Muscle layer of duodenum (tissue), 2 donors: ENCODE data around the gene STYX.

Source experiments
- H3K27ac ChIP-seq: one replicate; pipeline ENCODE4 v1.7.0; 2013; ENCODE audit warnings: mild to moderate bottlenecking, low read length
- H3K27me3 ChIP-seq: one replicate; pipeline ENCODE4 v1.7.0; 2013; ENCODE audit warnings: low read depth, mild to moderate bottlenecking, control low read depth, low read length
- H3K36me3 ChIP-seq, 2 donors: one replicate each; pipeline ENCODE4 v1.7.0; 2013; ENCODE audit warnings: low read length in 2 of 2, control low read depth in 1 of 2, mild to moderate bottlenecking in 1 of 2; ENCODE audit not compliant: insufficient read depth in 2 of 2, control insufficient read depth in 1 of 2
- H3K4me1 ChIP-seq, 2 donors: one replicate each; pipeline ENCODE4 v1.7.0; 2013; ENCODE audit warnings: low read length in 2 of 2, mild to moderate bottlenecking in 2 of 2, control low read depth in 1 of 2, moderate library complexity in 1 of 2; ENCODE audit not compliant: insufficient read depth in 2 of 2, control insufficient read depth in 1 of 2
- H3K4me3 ChIP-seq, 2 donors: one replicate each; pipeline ENCODE4 v1.7.0; 2013; ENCODE audit warnings: low read length in 2 of 2, low read depth in 1 of 2, mild to moderate bottlenecking in 1 of 2
- H3K9me3 ChIP-seq, 2 donors: one replicate each; pipeline ENCODE4 v1.7.0; 2013; ENCODE audit warnings: low read length in 2 of 2, control low read depth in 1 of 2, mild to moderate bottlenecking in 1 of 2; ENCODE audit not compliant: control insufficient read depth in 1 of 2
- donor health status: healthy.

The STYX gene

DNA sequence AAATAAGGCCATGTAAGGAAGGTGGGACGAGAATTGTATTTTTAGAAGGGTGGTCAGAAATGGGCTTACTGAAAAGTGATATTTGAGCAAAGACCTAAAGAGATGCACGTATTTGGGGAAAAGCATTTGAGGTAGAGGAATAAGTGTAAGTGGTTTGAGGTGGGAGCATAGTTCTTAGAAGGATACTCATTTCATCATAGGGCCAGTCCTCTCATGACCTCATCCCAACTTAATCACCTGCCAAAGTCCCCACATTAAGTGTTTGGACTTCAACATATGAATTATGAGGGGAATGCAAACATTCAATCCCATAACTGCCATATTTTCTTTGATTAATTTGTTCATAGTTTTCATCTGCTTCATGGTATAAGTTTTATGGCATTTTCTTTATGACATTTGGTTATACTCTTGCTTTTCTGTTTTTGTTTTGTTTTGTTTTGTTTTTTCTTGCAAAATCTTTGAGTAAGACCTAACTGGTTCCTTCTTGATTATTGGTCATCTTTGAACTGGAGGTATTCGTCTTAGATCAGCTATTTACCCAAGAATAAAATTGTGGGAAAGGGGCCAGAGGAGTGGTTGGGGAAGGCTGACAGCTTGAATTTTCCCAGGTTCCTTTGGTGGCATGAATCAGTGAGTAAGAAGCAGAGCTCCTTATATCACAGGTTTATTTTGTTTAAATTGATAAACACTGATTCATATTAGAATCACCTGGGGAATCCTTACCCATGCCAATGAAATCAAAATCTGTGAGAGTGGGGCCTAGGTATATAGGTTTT, 37.3 kb downstream of the STYX start:
- no peaks in the 10 kb centered on the region for H3K27me3 ChIP-seq
- no peak overlapping the region for H3K27ac ChIP-seq
- H3K4me3 ChIP-seq, result no peak overlapping the region
- no peaks in the 10 kb centered on the region for H3K9me3 ChIP-seq
- peaks cover 9 to 26% of the 10 kb centered on the region in 2 donors for H3K36me3 ChIP-seq
- no peaks in the 10 kb centered on the region for H3K4me1 ChIP-seq

- H3K36me3 ChIP-seq, result peaks cover 21 to 33% of the 10 kb centered on the region in 2 donors
Measured at GRCh38 chr14:52769887-52770286, 39.9 kb downstream of the STYX start.

DNA sequence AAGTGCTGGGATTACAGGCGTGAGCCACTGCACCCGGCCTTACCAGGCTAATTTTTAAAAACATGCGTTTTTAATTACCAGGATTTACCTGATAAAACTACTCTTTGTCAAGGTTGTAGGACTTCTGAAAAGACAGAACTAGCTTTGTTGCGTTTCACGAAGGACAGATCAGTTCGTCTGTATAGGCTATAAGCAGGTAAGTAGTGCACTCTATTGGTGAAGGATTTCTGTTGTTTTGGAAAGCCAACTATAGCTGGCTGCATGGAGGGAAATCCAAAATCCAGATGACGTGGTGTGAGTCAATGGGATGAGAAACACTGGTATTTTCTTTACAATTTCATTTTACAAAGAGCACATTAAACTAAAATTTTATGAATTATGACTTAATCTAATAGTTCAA, 46.9 kb downstream of the STYX start:
- Histone ChIP-seq H3K27ac (no peak overlapping the region), H3K4me3 (no peak overlapping the region), H3K9me3 (no peaks in the 10 kb centered on the region), H3K4me1 (no peaks in the 10 kb centered on the region), H3K27me3 (no peaks in the 10 kb centered on the region), H3K36me3 (peaks cover 27 to 29% of the 10 kb centered on the region in 2 donors)

More at GRCh38 chr14:52769887-52770286, 39.9 kb downstream of the STYX start:
- Histone ChIP-seq H3K4me1 (no peaks in the 10 kb centered on the region), H3K9me3 (no peaks in the 10 kb centered on the region), H3K27me3 (no peaks in the 10 kb centered on the region), H3K4me3 (no peak overlapping the region), H3K27ac (no peak overlapping the region)

DNA sequence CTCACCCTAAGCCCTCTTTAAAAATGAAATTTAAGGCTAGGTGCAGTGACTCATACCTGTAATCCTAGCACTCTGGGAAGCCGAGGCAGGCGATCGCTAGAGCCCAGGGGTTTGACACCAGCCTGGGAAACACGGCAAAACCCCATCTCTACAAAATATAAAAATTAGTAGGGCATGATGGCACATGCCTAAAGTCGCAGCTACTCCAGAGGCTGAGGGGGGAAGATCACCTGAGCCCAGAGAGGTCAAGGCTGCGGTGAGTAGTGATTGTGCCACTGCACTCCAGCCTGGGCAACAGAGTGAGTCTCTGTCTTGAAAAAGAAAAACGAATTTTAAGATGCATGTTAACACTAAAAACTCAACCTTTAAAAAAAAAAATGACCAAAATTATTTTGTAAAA, 48.7 kb downstream of the STYX start:
- no peak overlapping the region for H3K4me3 ChIP-seq
- no peaks in the 10 kb centered on the region for H3K9me3 ChIP-seq
- peaks cover 19 to 29% of the 10 kb centered on the region in 2 donors for H3K36me3 ChIP-seq
- H3K27ac ChIP-seq, result no peak overlapping the region
- no peaks in the 10 kb centered on the region for H3K4me1 ChIP-seq
- H3K27me3 ChIP-seq, result no peaks in the 10 kb centered on the region

GRCh38 chr14:52780893-52781292, 50.9 kb downstream of the STYX start:
- Histone ChIP-seq H3K27me3 (no peaks in the 10 kb centered on the region), H3K36me3 (peaks cover 10 to 13% of the 10 kb centered on the region in 2 donors), H3K27ac (no peak overlapping the region), H3K9me3 (no peaks in the 10 kb centered on the region), H3K4me1 (no peaks in the 10 kb centered on the region), H3K4me3 (no peak overlapping the region)

DNA sequence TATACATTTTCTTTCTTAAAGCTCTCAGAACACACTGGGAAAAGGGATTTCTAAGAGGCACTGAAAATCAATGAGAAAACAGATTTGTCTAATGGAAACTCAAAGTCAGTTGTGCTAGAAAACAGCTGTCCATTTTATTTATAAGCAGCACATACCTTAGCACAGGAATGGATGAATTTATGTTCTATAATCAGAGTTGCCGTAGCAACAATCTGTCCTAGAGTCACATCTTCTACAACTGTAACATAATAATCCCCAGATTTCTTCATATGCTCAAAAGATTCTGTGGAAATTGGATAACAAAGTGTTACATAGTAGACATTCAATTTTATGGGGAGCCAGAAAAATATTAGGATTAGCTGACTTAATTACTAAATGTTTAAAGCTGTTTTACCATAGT, 51.7 kb downstream of the STYX start:
- Histone ChIP-seq H3K27me3 (no peaks in the 10 kb centered on the region), H3K4me1 (no peaks in the 10 kb centered on the region), H3K36me3 (peaks cover 7 to 10% of the 10 kb centered on the region in 2 donors), H3K4me3 (no peak overlapping the region), H3K9me3 (no peaks in the 10 kb centered on the region), H3K27ac (no peak overlapping the region)

DNA sequence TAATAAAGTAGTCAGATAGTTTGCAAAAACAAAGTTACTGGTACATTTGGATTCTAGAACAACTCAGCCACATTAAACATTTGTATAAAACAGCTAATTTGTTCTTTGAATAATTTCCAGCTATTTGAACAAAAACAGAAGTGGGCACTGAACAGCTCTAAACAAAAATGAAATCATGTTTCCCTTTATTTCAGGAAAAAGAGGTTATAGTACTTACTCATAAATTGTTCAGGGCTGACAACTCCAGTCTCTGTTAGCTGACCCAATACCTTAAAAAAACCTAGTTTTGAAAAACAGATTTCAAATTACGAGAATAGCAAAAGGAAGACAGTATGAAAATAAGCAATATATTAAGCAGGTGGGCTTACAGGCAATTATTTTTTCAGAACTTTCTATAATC, 53.2 kb downstream of the STYX start:
- no peak overlapping the region for H3K4me3 ChIP-seq
- H3K36me3 ChIP-seq, result peaks cover 3 to 5% of the 10 kb centered on the region in 2 donors
- no peak overlapping the region for H3K27ac ChIP-seq
- no peaks in the 10 kb centered on the region for H3K27me3 ChIP-seq
- H3K9me3 ChIP-seq, result no peaks in the 10 kb centered on the region
- no peaks in the 10 kb centered on the region for H3K4me1 ChIP-seq

DNA sequence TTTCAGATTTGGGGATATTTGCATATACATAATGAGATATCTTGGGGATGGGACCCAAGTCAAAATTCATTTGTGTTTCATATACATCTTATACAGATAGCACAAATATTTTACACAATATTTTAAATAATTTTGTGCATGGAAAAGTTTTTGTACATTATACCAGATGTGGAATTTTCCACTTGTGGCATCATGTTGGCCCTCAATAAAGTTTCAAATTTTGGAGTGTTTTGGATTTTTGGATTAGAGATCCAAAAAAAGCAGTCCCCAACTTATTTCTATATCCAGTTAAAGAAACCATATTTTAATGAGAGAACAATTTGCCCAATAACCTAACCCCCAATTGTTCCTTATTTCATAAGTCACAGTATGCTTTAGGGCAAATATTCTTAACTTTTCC, 56.9 kb downstream of the STYX start:
- Histone ChIP-seq H3K27ac (no peak overlapping the region), H3K27me3 (no peaks in the 10 kb centered on the region), H3K4me1 (peaks cover 9 to 15% of the 10 kb centered on the region in 2 donors), H3K36me3 (no peaks in the 10 kb centered on the region), H3K4me3 (no peak overlapping the region), H3K9me3 (no peaks in the 10 kb centered on the region)

DNA sequence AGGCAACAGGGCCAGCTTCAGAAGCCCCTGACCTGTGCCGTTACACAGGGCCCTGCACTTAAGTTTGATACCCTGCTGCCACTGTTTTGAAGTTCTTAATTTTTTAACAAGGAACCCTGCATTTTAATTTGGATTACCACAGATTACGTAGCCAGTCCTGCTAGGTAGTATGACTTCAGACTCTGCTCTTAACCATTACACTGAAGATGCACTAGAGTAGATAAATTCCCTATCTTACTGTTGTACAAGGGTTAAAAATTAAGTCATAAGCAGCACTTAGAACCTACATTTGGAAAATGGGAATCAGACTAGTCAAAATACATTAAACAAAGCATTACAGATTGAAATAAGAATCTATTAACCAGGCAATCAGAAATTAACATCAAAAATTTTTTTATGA, 59.2 kb downstream of the STYX start:
- Histone ChIP-seq H3K27me3 (no peaks in the 10 kb centered on the region), H3K9me3 (no peaks in the 10 kb centered on the region), H3K4me3 (peak overlapping the region in 1 of 2 donors; percentile 9), H3K4me1 (peaks cover 9 to 15% of the 10 kb centered on the region in 2 donors), H3K36me3 (peaks cover 0 to 4% of the 10 kb centered on the region in 2 donors), H3K27ac (no peak overlapping the region)

GRCh38 chr14:52790011-52790755, 60.2 kb downstream of the STYX start:
- Histone ChIP-seq H3K27me3 (no peaks in the 10 kb centered on the region), H3K36me3 (peaks cover 0 to 4% of the 10 kb centered on the region in 2 donors), H3K27ac (peak overlapping the region; percentile 82), H3K9me3 (no peaks in the 10 kb centered on the region), H3K4me1 (peaks cover 9 to 15% of the 10 kb centered on the region in 2 donors), H3K4me3 (peak overlapping the region; percentile 88 to 91)

- Histone ChIP-seq H3K4me1 (peaks cover 9 to 15% of the 10 kb centered on the region in 2 donors), H3K27ac (peak overlapping the region; percentile 82), H3K4me3 (peak overlapping the region; percentile 88 to 91), H3K9me3 (no peaks in the 10 kb centered on the region), H3K27me3 (no peaks in the 10 kb centered on the region), H3K36me3 (peaks cover 0 to 4% of the 10 kb centered on the region in 2 donors)
Measured at GRCh38 chr14:52790756-52791222, 60.8 kb downstream of the STYX start.
